K562 (cell line): ENCODE measurements around the gene SYMPK. TPM values are rescaled to one million over a fixed set of nuclear protein-coding genes. Genes with fewer than 3 reads are reported as not detected.

ENCODE experiments used
- CBX8 ChIP-seq: fragments of 200-600 bp; sonication (generic); IDR thresholded peaks from 2 replicates; pipeline ENCODE4 v1.6.1; 2012; ENCODE audit warnings: borderline replicate concordance, mixed run types, low read depth, mild to moderate bottlenecking, moderate library complexity, mixed read lengths, low read length, control low read depth, inconsistent platforms; ENCODE audit not compliant: poor library complexity, severe bottlenecking; ENCODE audit errors: extremely low read depth
- E2F3 ChIP-seq: fragments of 250-450 bp; sonication (Bioruptor Pico); IDR thresholded peaks from 2 replicates; pipeline ENCODE4 v1.4.0; 2020; ENCODE audit warnings: mild to moderate bottlenecking
- HDAC1 ChIP-seq, 2 experiments: fragments of 450-650 bp; IDR thresholded peaks; 2 replicates each; pipeline ENCODE4 v1.6.1; 2016 to 2017; ENCODE audit warnings: inconsistent platforms in 1 of 2, mild to moderate bottlenecking in 1 of 2, moderate library complexity in 1 of 2
- RBBP5 ChIP-seq: fragments of 200-600 bp; sonication (generic); IDR thresholded peaks from 2 replicates; pipeline ENCODE4 v1.6.1; 2012; ENCODE audit warnings: borderline replicate concordance, mild to moderate bottlenecking, low read length, control low read depth, inconsistent platforms; ENCODE audit not compliant: insufficient read depth, poor library complexity, severe bottlenecking
- TBP ChIP-seq: optimal IDR thresholded peaks from 2 replicates; pipeline ENCODE3; 2011; ENCODE audit warnings: low read depth, low read length, improper control_type of control experiment
- TOE1 ChIP-seq, 2 experiments: fragments of 450-650 bp in 1 of 2; sonication (generic) in 1 of 2; formaldehyde crosslinking in 1 of 2; IDR thresholded peaks; 2 replicates each; pipeline versions ENCODE4 v1.7.1 to v1.8.0; 2016 to 2022; ENCODE audit warnings: borderline replicate concordance in 2 of 2, mild to moderate bottlenecking in 2 of 2, antibody characterized with exemption in 1 of 2, inconsistent platforms in 1 of 2, low read depth in 1 of 2, missing genetic modification reagents in 1 of 2, moderate library complexity in 1 of 2
- ZBTB26 ChIP-seq: fragments of 450-650 bp; formaldehyde crosslinking; IDR thresholded peaks from 2 replicates; pipeline ENCODE4 v1.4.0; 2022; ENCODE audit warnings: missing genetic modification characterization
- ZNF124 ChIP-seq: sonication (generic); formaldehyde crosslinking; IDR thresholded peaks from 2 replicates; pipeline ENCODE4 v1.8.1; 2022; ENCODE audit warnings: missing genetic modification reagents
- ZNF274 ChIP-seq: IDR thresholded peaks from 2 replicates; pipeline ENCODE4 v1.6.1; 2011; ENCODE audit warnings: low read depth, mild to moderate bottlenecking, low read length, moderate library complexity, borderline replicate concordance
- ZNF696 ChIP-seq: fragments of 250-450 bp; sonication (Bioruptor Pico); conservative IDR thresholded peaks from 2 replicates; pipeline ENCODE4 v1.4.0; 2020; ENCODE audit warnings: mild to moderate bottlenecking, moderate library complexity
- polyA plus RNA-seq, 8 experiments: library from polyadenylated mRNA; depleted of rRNA in 4 of 8; stranded (reverse) in 5 of 8; unstranded in 3 of 8; fragments of >200 nt; fragmentation: Nextera tagmentation in 2 of 8; fragmentation: Illumina TruSeq in 1 of 8; extraction: Ambion mirVana in 2 of 8; extraction: Trizol in 1 of 8; gene quantifications; 2 replicates each; pipeline versions ENCODE4 v1.2.1 to v1.2.3, GENCODE V29; 2011 to 2014; ENCODE audit warnings: inconsistent platforms in 1 of 8, missing spikeins in 1 of 8
- total RNA-seq, 7 experiments: library from RNA; depleted of rRNA in 6 of 7; stranded (reverse); fragments of >200 nt in 6 of 7; fragmentation: Illumina TruSeq in 2 of 7; extraction: Trizol in 2 of 7; gene quantifications; 2 replicates each; pipeline versions ENCODE4 v1.2.1 to v1.2.3, GENCODE V29; 2011 to 2021; ENCODE audit warnings: low replicate concordance in 1 of 7
- TF ChIP-seq, protein P1 (sequence below): fragments of 250-450 bp; sonication (Bioruptor Pico); IDR thresholded peaks from 2 replicates; pipeline ENCODE4 v1.5.1; 2021; ENCODE audit warnings: mild to moderate bottlenecking
- TF ChIP-seq, protein P2 (sequence below), 2 experiments: fragments of 450-650 bp; IDR thresholded peaks; 2 replicates each; pipeline ENCODE4 v1.6.1; 2016; ENCODE audit warnings: mild to moderate bottlenecking in 2 of 2, borderline replicate concordance in 1 of 2, low read depth in 1 of 2, moderate library complexity in 1 of 2

Gene SYMPK
- total and polyA plus RNA-seq, 9 of the 15 experiments (the other 6 are each of a cell fraction or from before 2014, with no cell fraction given) = 0.73 to 95.5 (median 58.4) TPM

GRCh38 chr19:45768984-45769782 lies 93.8 kb downstream of the SYMPK start, which contains the start of gene SIX5 (continued):
- TF ChIP-seq, protein P1, sequence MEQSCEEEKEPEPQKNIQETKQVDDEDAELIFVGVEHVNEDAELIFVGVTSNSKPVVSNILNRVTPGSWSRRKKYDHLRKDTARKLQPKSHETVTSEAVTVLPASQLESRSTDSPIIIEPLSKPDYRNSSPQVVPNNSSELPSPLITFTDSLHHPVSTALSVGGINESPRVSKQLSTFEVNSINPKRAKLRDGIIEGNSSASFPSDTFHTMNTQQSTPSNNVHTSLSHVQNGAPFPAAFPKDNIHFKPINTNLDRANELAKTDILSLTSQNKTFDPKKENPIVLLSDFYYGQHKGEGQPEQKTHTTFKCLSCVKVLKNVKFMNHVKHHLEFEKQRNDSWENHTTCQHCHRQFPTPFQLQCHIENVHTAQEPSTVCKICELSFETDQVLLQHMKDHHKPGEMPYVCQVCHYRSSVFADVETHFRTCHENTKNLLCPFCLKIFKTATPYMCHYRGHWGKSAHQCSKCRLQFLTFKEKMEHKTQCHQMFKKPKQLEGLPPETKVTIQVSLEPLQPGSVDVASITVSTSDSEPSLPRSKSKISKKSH (CRISPR knock-in tag) = no peak
- TF ChIP-seq TBP (peak; percentile 27), ZBTB26 (CRISPR knock-in tag) (no peak), ZNF124 (CRISPR knock-in tag) (no peak), E2F3 (CRISPR knock-in tag) (peak; percentile 4; the same call in 1 of the 2 replicates), TOE1 (IDR thresholded peaks at IDR 0.05; ENCODE audit: borderline replicate concordance) (peak; percentile 59; the same call in 1 of the 2 replicates), TOE1 (CRISPR knock-in tag; IDR thresholded peaks at IDR 0.05; ENCODE audit: borderline replicate concordance, low read depth) (no peak), ZNF274 (no peak), RBBP5 (no peak), HDAC1 (IDR thresholded peaks at IDR 0.05) (peak in 1 of 2 experiments; percentile 80; a peak in 2 of 4 replicates), CBX8 (no peak), ZNF696 (CRISPR knock-in tag) (no peak)
- TF ChIP-seq, protein P2, sequence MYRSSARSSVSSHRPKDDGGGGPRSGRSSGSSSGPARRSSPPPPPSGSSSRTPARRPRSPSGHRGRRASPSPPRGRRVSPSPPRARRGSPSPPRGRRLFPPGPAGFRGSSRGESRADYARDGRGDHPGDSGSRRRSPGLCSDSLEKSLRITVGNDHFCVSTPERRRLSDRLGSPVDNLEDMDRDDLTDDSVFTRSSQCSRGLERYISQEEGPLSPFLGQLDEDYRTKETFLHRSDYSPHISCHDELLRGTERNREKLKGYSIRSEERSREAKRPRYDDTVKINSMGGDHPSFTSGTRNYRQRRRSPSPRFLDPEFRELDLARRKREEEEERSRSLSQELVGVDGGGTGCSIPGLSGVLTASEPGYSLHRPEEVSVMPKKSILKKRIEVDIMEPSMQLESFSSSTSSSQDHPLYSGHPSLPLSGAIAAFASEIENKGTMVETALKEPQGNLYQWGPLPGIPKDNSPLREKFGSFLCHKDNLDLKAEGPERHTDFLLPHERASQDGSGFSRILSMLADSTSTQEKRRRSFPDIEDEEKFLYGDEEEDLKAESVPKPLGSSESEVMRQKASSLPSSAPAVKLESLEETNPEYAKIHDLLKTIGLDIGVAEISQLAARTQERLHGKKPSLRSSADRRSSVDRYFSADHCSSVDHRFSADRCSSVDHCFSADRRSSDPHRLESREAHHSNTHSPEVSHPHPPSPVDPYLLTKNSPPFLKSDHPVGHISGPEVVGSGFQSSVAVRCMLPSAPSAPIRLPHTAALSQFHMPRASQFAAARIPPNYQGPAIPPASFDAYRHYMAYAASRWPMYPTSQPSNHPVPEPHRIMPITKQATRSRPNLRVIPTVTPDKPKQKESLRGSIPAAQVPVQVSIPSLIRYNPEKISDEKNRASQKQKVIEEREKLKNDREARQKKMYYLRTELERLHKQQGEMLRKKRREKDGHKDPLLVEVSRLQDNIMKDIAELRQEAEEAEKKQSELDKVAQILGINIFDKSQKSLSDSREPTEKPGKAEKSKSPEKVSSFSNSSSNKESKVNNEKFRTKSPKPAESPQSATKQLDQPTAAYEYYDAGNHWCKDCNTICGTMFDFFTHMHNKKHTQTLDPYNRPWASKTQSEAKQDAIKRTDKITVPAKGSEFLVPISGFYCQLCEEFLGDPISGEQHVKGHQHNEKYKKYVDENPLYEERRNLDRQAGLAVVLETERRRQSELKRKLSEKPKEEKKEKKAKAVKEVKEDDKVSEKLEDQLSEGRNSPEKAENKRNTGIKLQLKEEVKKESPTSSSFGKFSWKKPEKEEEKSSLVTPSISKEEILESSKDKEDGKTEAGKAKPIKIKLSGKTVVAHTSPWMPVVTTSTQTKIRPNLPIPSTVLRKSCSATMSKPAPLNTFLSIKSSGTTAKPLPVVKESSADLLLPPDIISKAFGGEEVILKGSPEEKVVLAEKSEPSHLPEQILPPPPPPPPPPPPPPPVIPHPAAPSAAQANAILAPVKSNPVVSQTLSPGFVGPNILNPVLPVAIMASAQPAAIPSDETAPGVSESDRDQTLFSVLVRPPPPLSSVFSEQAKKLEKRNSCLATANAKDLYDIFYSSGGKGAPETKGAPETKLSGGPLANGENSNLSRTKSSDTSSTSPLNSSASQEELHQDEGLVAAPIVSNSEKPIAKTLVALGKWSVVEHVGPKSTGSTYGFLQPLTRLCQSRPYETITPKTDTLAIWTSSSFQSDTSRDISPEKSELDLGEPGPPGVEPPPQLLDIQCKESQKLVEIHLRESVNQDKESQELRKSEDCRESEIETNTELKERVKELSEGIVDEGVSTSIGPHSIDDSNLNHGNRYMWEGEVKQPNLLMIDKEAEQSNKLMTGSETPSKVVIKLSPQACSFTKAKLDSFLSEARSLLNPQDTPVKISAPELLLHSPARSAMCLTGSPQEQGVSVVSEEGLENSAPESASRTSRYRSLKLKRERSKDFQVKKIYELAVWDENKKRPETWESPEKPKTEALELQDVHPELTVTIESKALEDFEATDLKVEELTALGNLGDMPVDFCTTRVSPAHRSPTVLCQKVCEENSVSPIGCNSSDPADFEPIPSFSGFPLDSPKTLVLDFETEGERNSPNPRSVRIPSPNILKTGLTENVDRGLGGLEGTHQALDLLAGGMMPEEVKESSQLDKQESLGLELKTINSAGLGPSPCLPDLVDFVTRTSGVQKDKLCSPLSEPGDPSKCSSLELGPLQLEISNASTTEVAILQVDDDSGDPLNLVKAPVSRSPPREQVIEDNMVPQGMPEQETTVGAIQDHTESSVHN (IDR thresholded peaks at IDR 0.05; ENCODE audit: borderline replicate concordance in 1 of 2, low read depth in 1 of 2) = peak in 1 of 2 experiments; percentile 82; a peak in 2 of 4 replicates
